Occipital lobe (tissue), 2 donors: ENCODE measurements around the gene BIRC6. TPM values are rescaled to one million over a fixed set of nuclear protein-coding genes. Genes with fewer than 3 reads are reported as not detected.

Source experiments
- small RNA-seq: library from RNA; depleted of rRNA; stranded (forward); fragments of <200 nt; gene quantifications from one replicate; pipeline ENCODE3, GENCODE V24; 2014
- total RNA-seq: library from RNA; depleted of rRNA; stranded (reverse); fragments of >200 nt; gene quantifications from one replicate; pipeline ENCODE4 v1.2.3, GENCODE V29; 2014

BIRC6 gene
- total RNA-seq, 1 donor from 2014 or later, result 272 TPM

Small RNAs within 50 kb of the gene (small RNA-seq; reads per million reads assigned to genes)
- gene MIR4765 (not detected), gene MIR558 (not detected)

Other genes starting within 250 kb of the BIRC6 start
- gene SLC30A6, start 191.2 kb upstream of the BIRC6 start, total RNA-seq, result 28.2 TPM
- gene NLRC4, start 92.1 kb upstream of the BIRC6 start, total RNA-seq, result 0.62 TPM
- gene YIPF4, start 79.1 kb upstream of the BIRC6 start, total RNA-seq, result 46.8 TPM